GM12891 (cell line): ENCODE results near the gene PATZ1.

Experiments
- DNase-seq: peaks from one replicate; pipeline ENCODE4 v3.0.0; 2011; ENCODE audit warnings: low spot score; ENCODE audit not compliant: insufficient read length
- FAIRE-seq: peaks from 2 replicates; lab custom pipeline; 2011; peaks lifted over from hg19 to GRCh38; lab: Jason Lieb, UNC
- PAX5 ChIP-seq: IDR thresholded peaks from 2 replicates; pipeline ENCODE4 v1.6.1; 2011; ENCODE audit warnings: low read length, moderate library complexity, mild to moderate bottlenecking; ENCODE audit not compliant: insufficient read depth, severe bottlenecking
- POLR2A ChIP-seq: IDR thresholded peaks from 2 replicates; pipeline ENCODE4 v1.6.1; 2011; ENCODE audit warnings: low read depth, low read length, control low read depth
- POLR2AphosphoS5 ChIP-seq: IDR thresholded peaks from 2 replicates; pipeline ENCODE4 v1.6.1; 2011; ENCODE audit warnings: low read depth, low read length, control low read depth
- POU2F2 ChIP-seq: IDR thresholded peaks from 2 replicates; pipeline ENCODE4 v1.6.1; 2011; ENCODE audit warnings: low read depth, mild to moderate bottlenecking, control low read depth, low read length, moderate library complexity
- SPI1 ChIP-seq: IDR thresholded peaks from 2 replicates; pipeline ENCODE4 v1.6.1; 2011; ENCODE audit warnings: low read depth, low read length, control low read depth
- TAF1 ChIP-seq: IDR thresholded peaks from 2 replicates; pipeline ENCODE4 v1.6.1; 2011; ENCODE audit warnings: low read depth, low read length, control low read depth

The PATZ1 gene

DNA sequence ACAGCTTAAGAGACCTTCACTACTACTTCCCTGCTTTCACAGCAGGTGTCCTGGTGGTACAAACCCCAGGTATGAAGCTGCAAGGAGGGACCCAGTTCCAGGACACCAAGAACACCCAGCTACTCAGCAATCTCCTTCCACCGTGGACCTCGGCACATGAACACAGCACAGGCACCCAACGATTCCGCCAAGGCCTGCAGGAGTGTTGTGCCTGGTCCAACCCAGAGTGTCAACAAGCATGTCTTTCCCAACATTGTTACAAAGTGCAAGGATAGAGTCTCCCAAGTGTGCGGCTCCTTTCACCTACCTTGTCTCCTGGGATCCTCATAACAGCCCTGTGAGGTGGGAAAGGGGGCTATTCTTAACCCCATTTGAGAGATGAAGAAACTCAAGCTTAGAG, 11.8 kb downstream of the PATZ1 start:
- no peak for TF ChIP-seq SPI1
- TF ChIP-seq TAF1 = no peak
- TF ChIP-seq POU2F2 = no peak
- no peak for TF ChIP-seq POLR2AphosphoS5
- DNase-seq = no peak
- no peak for FAIRE-seq

DNA sequence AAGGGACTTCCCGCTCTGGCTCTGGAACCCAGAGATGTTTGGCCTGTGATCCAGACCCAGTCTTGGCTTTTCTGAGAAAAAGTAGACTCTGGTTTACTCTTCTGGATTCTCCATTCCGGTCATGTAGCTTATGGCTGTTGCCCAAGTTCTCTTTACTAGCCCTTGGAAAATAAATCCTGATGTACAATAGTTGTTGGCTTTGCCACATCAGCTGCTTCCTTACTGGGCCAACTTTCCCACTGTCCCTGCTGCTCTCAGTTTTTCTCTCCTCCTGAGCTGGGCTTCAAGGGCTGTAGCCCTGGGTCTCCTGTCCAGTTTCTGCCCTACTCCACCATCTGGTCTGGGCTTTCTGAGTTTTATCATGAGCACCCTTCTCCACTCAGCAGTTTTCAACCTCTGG, 12.5 kb downstream of the PATZ1 start:
- DNase-seq (no peak), FAIRE-seq (no peak)
- TF ChIP-seq POLR2A = no peak
- no peak for TF ChIP-seq POLR2AphosphoS5
- no peak for TF ChIP-seq TAF1
- TF ChIP-seq PAX5 = no peak
- no peak for TF ChIP-seq POU2F2
- TF ChIP-seq SPI1 = no peak

DNA sequence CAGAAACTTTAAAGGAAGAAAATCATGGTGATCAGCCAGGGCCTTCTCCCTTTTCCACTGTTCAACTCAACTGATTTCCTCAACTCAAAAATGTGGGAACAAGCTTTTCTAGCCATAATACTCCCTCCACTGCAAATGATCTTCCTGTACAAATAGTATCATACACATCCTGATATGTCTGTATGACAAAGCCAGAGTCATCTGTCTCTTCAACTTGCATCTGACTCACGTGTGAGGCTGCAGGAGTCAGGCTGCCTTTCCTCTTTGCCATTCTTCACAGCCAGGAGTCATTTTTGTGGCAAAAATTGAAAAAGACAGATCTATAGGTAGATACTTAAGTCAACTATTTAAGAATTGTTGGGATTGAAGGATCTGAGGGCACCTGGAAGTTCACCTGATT, 13.3 kb downstream of the PATZ1 start:
- DNase-seq = no peak
- no peak for FAIRE-seq
- TF ChIP-seq POU2F2 (no peak), POLR2AphosphoS5 (no peak), POLR2A (no peak)

DNA sequence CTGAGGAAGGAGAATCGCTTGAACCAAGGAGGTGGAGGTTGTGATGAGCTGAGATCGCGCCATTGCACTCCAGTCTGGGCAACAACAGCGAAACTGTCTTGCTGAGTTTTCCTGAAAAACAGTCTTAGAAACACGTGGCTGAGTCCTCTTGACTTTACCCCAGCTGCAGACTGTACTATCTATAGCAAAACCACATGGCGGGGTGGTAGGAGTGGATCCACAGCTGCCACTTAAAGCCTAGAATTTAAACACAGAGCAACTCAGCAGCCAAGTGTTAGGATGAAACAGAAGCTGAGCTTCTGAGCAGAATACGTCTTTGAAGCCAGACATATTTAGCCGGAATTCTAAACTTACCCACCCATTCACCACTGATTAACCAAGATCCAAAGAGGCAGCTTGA, 14.1 kb downstream of the PATZ1 start:
- FAIRE-seq (no peak), DNase-seq (no peak)
- TF ChIP-seq SPI1 (no peak), POU2F2 (no peak), TAF1 (no peak), PAX5 (no peak), POLR2AphosphoS5 (no peak), POLR2A (no peak)

DNA sequence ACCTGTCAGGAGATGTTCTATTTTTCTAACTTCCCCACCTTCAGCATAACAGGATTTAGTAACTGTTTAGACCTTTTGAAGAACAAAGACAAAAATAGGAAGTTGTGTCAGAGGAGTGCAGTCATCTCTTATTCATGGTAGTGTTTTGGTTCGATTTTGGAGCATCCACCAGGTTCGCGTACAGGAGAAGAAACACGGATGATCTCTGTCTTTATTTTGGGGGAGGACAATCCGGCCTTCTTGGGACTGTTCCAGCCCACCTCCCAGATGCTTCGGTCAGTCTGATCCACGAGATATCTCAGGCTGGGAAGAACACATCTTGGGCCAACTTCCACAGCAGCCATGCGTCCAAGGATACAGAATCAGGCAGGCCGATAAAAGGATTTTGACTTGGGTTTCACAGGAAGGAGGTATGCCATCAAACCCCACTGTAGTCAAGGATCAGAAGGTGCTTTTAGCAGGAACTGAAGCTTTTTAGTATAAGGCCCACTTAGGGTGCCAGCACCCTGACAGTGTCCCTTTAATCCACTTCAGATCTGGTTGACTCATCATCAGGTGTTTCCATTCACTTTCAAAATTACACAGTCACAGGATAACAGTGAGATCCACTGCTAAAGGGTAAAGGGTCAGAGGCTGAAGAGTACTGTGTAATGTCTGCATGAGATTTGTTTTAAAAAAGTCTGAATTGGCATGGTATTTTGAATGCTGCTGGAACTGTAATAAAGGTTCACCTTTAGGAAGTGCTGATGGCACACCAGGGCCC, 16.5 kb downstream of the PATZ1 start:
- FAIRE-seq = no peak
- DNase-seq = no peak
- TF ChIP-seq SPI1 (no peak), POLR2A (no peak), POLR2AphosphoS5 (no peak), TAF1 (no peak), PAX5 (no peak), POU2F2 (no peak)

DNA sequence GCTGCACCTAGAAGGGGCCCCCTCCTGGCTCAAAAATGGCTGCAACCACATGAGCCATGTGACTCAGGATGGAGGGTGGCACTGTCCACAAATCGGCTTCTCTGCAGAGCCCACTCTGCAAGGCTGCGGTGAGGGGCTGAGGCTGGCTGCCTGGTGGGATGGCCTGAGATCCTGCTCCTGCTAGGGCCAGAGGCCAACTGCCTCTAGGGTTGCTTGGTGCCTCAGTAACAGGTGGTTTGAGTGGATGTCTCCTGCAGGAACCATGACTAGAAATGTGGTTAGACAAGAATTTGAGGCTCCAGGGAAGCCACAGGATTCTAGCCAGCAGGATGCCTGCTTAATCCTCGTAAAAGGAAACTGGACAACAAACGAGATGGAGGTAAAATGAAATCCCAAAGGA, 17.1 kb downstream of the PATZ1 start:
- FAIRE-seq (no peak), DNase-seq (no peak)
- no peak for TF ChIP-seq POLR2A
- no peak for TF ChIP-seq PAX5
- TF ChIP-seq POLR2AphosphoS5 = no peak
- TF ChIP-seq POU2F2 = no peak
- no peak for TF ChIP-seq SPI1
- TF ChIP-seq TAF1 = no peak

DNA sequence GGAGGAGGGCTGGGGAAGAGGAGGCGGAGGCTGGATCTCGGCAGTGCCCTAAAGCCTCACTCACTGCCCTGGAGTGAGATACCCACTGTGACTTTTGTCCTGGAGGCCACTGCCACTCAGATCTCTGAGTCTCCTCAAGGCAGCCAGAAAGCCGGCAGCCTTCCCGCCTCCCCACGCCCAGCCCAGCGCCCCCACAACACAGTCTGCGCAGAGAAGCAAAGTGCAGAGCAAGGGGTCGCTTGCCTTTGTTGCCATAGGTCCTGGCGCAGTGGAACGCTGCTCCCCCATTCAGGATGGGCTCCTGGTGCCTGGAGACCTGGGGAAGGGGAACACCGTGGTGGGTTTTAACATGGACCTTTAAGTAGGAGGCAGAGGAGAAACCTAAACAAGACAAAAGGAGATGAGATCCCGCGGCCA, 17.6 kb downstream of the PATZ1 start:
- TF ChIP-seq PAX5 (no peak), POU2F2 (no peak), POLR2A (no peak), TAF1 (no peak), SPI1 (no peak), POLR2AphosphoS5 (no peak)
- no peak for DNase-seq
- FAIRE-seq = no peak

- no peak for TF ChIP-seq PAX5
- TF ChIP-seq TAF1 = no peak
- TF ChIP-seq POLR2A = no peak
- TF ChIP-seq POU2F2 = no peak
- no peak for TF ChIP-seq SPI1
- TF ChIP-seq POLR2AphosphoS5 = no peak
- no peak for FAIRE-seq
- no peak for DNase-seq
These were observed 18.2 kb downstream of the PATZ1 start for GRCh38 chr22:31327806-31328543.

DNA sequence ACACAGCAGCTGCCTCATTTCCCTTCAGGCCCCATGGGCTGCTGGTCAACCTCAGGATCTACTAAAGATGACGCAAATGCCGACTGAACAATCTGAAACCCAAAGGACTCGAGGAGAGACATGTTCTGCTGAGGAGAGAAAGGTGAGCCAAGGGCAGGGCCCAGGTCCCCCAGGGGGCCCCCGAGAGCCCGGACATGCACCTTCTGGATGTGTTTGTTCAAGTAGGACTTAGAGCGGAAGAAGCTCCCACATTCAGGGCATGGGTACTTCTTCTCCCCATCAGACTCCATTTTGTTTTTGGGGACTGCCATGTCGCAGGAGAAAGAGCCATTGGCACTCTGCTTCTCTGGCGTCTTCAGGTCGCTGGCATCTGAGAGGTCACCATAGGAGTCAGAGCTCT, 19.3 kb downstream of the PATZ1 start:
- TF ChIP-seq POLR2A (no peak), POLR2AphosphoS5 (no peak), PAX5 (no peak), SPI1 (no peak), TAF1 (no peak), POU2F2 (no peak)
- DNase-seq (no peak), FAIRE-seq (no peak)
